Measurements from ENCODE around the gene CA6. TPM values are rescaled to one million over a fixed set of nuclear protein-coding genes. Genes with fewer than 3 reads are reported as not detected.
"Not testable (repeated sequence)": the region's sequence is repeated elsewhere in the genome, so short reads cannot be mapped to it uniquely, and the experiment has no call there.

The CA6 gene
- total RNA-seq, 1 donor from 2014 or later: not detected

DNA sequence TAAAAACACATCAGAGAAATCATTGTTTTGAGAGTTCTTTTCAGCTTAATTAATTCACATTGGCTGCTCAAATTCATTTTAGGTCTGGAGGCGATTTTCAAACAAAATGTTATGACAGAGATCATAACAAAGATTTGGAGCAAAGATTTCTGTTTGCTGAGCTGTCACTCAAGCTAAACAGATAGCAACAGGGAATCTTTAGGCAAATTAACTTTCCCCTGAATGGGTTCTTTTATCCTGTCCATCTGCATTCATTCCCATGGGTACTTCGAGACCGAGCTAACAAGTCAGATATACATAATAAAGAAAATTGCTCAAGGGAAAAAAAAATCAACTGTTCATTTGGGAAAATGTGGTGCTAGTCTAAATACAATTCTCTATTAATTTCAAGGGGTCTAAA is 30.2 kb upstream of the CA6 start:
- Histone ChIP-seq H3F3A (ENCODE audit: low read depth) (peaks cover 50% of the 10 kb centered on the region), H4K20me1 (ENCODE audit: low read depth) (no peaks in the 10 kb centered on the region), H3K27me3 (no peaks in the 10 kb centered on the region), H3K27ac (peak overlapping the region; percentile 96), H3K9ac (no peak overlapping the region), H3K79me2 (ENCODE audit: low read depth) (no peaks in the 10 kb centered on the region), H3K9me3 (ENCODE audit: low read depth) (no peaks in the 10 kb centered on the region), H3K4me1 (peaks cover 27% of the 10 kb centered on the region), H3K4me2 (peak overlapping the region; percentile 65), H3K36me3 (no peaks in the 10 kb centered on the region), H2AFZ (replicated peaks) (no peak overlapping the region), H3K4me3 (peak overlapping the region; percentile 24)
- TF ChIP-seq EZH2phosphoT487 (IDR thresholded peaks at IDR 0.05) (no peak), EZH2 (IDR thresholded peaks at IDR 0.05) (no peak)
- TF ChIP-seq, protein P1, sequence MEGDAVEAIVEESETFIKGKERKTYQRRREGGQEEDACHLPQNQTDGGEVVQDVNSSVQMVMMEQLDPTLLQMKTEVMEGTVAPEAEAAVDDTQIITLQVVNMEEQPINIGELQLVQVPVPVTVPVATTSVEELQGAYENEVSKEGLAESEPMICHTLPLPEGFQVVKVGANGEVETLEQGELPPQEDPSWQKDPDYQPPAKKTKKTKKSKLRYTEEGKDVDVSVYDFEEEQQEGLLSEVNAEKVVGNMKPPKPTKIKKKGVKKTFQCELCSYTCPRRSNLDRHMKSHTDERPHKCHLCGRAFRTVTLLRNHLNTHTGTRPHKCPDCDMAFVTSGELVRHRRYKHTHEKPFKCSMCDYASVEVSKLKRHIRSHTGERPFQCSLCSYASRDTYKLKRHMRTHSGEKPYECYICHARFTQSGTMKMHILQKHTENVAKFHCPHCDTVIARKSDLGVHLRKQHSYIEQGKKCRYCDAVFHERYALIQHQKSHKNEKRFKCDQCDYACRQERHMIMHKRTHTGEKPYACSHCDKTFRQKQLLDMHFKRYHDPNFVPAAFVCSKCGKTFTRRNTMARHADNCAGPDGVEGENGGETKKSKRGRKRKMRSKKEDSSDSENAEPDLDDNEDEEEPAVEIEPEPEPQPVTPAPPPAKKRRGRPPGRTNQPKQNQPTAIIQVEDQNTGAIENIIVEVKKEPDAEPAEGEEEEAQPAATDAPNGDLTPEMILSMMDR (IDR thresholded peaks at IDR 0.05): no peak
- Mint-ChIP-seq H3K9me3 (peaks cover 15% of the 10 kb centered on the region), H3K36me3 (peaks cover 3% of the 10 kb centered on the region), H3K27me3 (ENCODE audit: insufficient read depth, low read depth) (peaks cover 13% of the 10 kb centered on the region), H3K27ac (peak overlapping the region; percentile 87), H3K4me3 (peak overlapping the region; percentile 31), H3K4me1 (peaks cover 40% of the 10 kb centered on the region)
- peak; percentile 68 for DNase-seq (ENCODE audit: low spot score)

DNA sequence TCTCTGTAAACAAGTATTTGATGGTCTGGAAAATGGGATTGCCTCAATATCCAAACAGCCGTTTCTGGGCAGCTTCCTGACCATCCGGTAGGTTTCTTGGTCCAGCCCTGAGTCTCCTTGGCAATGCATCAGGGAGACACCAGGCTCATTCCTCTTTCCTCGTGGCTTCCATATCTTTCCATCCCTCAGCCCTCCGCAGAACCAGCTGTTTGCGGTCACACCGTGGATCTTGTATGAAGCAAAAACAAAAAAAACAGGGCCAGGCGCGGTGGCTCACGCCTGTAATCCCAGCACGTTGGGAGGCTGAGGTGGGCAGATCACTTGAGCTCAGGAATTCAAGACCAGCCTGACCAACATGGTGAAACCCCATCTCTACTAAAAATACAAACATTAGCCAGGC is 28.1 kb upstream of the CA6 start:
- H3K27ac ChIP-seq; H3K36me3 Mint-ChIP-seq; H3K27me3 ChIP-seq; H3K9me3 ChIP-seq (ENCODE audit: low read depth); H4K20me1 ChIP-seq (ENCODE audit: low read depth); H3K4me2 ChIP-seq; H3K4me3 Mint-ChIP-seq; H3K9me3 Mint-ChIP-seq; H3K36me3 ChIP-seq; H3K79me2 ChIP-seq (ENCODE audit: low read depth); H3K9ac ChIP-seq; H2AFZ ChIP-seq (replicated peaks); H3K4me3 ChIP-seq; DNase-seq (ENCODE audit: low spot score): not testable (repeated sequence)
- Histone ChIP-seq H3F3A (ENCODE audit: low read depth) (peaks cover 40% of the 10 kb centered on the region), H3K4me1 (peaks cover 27% of the 10 kb centered on the region)
- Mint-ChIP-seq H3K4me1 (peaks cover 32% of the 10 kb centered on the region), H3K27ac (peak overlapping the region; percentile 85), H3K27me3 (ENCODE audit: insufficient read depth, low read depth) (peaks cover 15% of the 10 kb centered on the region)

DNA sequence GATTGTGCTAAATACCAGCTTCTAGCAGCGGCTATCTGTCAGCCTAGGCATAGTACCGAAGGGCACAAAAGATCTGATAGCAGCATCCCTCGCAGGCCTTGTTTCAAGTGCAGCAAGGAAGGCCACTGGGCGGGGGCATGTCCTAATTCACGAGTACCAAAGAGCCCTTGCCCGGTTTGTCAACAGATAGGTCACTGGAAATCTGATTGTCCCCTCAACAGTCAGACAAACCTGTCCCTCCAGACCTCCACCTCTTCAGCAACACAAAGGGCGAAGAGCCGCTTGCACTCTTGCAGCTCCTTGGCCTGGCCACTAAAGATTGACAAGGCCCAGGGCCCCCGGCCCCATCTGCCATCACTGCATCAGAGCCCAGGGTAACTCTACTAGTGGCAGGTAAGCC is 22.7 kb upstream of the CA6 start:
- Mint-ChIP-seq H3K9me3 (no peaks in the 10 kb centered on the region), H3K27ac (no peak overlapping the region), H3K4me3 (no peak overlapping the region), H3K36me3 (no peaks in the 10 kb centered on the region), H3K27me3 (ENCODE audit: insufficient read depth, low read depth) (peaks cover 4% of the 10 kb centered on the region), H3K4me1 (peaks cover 4% of the 10 kb centered on the region)
- Histone ChIP-seq H3K4me2 (no peak overlapping the region), H3K4me3 (no peak overlapping the region), H3K27me3 (no peaks in the 10 kb centered on the region), H3K9ac (no peak overlapping the region), H3K9me3 (ENCODE audit: low read depth) (no peaks in the 10 kb centered on the region), H3K36me3 (no peaks in the 10 kb centered on the region), H4K20me1 (ENCODE audit: low read depth) (no peaks in the 10 kb centered on the region), H3F3A (ENCODE audit: low read depth) (no peaks in the 10 kb centered on the region), H3K79me2 (ENCODE audit: low read depth) (no peaks in the 10 kb centered on the region), H3K4me1 (peaks cover 6% of the 10 kb centered on the region), H2AFZ (replicated peaks) (no peak overlapping the region), H3K27ac (no peak overlapping the region)
- TF ChIP-seq, protein P1 (IDR thresholded peaks at IDR 0.05): no peak
- TF ChIP-seq EZH2phosphoT487 (IDR thresholded peaks at IDR 0.05) (no peak), EZH2 (IDR thresholded peaks at IDR 0.05) (no peak)
- DNase-seq (ENCODE audit: low spot score): no peak

DNA sequence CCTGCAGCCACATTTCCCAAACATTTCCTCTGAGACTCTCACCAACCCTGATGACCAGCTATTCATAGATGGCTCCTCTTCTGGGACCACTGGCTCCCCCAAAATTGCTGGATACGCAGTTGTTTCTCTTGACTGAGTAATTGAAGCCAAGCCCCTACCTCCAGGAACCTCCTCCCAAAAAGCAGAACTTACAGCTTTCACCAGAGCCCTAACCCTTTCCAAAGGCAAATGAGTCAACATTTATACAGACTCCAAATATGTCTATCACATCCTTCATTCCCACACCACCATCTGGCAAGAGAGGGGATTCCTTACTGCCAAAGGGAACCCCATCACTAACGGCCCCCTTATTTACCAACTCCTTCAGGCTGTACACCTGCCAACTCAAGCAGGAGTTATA is 20.3 kb upstream of the CA6 start:
- Histone ChIP-seq H3K4me3 (no peak overlapping the region), H3K27me3 (no peaks in the 10 kb centered on the region), H3K27ac (no peak overlapping the region), H3K4me2 (no peak overlapping the region), H3K9me3 (ENCODE audit: low read depth) (no peaks in the 10 kb centered on the region), H4K20me1 (ENCODE audit: low read depth) (no peaks in the 10 kb centered on the region), H3F3A (ENCODE audit: low read depth) (no peaks in the 10 kb centered on the region), H3K36me3 (no peaks in the 10 kb centered on the region), H3K79me2 (ENCODE audit: low read depth) (no peaks in the 10 kb centered on the region), H3K9ac (no peak overlapping the region), H3K4me1 (peaks cover 6% of the 10 kb centered on the region), H2AFZ (replicated peaks) (no peak overlapping the region)
- Mint-ChIP-seq H3K36me3 (no peaks in the 10 kb centered on the region), H3K27ac (no peak overlapping the region), H3K27me3 (ENCODE audit: insufficient read depth, low read depth) (peaks cover 2% of the 10 kb centered on the region), H3K4me1 (no peaks in the 10 kb centered on the region), H3K4me3 (no peak overlapping the region), H3K9me3 (no peaks in the 10 kb centered on the region)
- no peak for TF ChIP-seq EZH2 (IDR thresholded peaks at IDR 0.05)
- TF ChIP-seq EZH2phosphoT487 (IDR thresholded peaks at IDR 0.05): no peak
- TF ChIP-seq, protein P1 (IDR thresholded peaks at IDR 0.05): no peak
- no peak for DNase-seq (ENCODE audit: low spot score)
